Measurements from ENCODE around the gene GMCL2. TPM values are rescaled to one million over a fixed set of nuclear protein-coding genes. Genes with fewer than 3 reads are reported as not detected.

GMCL2 gene, protein sequence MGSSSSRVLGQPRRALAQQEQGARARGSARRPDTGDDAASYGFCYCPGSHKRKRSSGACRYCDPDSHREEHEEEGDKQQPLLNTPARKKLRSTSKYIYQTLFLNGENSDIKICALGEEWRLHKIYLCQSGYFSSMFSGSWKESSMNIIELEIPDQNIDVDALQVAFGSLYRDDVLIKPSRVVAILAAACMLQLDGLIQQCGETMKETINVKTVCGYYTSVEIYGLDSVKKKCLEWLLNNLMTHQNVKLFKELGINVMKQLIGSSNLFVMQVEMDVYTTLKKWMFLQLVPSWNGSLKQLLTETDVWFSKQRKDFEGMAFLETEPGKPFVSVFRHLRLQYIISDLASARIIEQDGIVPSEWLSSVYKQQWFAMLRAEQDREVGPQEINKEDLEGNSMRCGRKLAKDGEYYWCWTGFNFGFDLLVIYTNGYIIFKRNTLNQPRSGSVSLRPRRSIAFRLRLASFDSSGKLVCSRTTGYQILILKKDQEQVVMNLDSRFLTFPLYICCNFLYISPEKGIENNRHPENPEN
- total RNA-seq: not detected in 2 replicates

DNA sequence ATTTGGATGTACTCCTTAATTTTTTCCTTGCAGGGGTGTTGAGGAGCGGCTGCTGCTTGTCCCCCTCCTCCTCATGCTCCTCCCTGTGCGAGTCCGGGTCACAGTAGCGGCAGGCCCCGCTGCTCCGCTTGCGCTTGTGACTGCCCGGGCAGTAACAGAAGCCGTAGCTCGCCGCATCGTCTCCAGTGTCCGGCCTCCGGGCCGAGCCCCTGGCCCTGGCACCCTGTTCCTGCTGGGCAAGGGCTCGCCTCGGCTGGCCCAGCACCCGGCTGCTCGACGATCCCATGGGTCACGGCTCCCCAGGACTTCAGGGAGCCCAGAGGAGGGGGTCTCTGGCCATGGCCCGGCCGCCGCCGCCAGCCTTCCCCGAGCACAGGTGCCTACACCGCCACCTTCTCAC is at the start of gene GMCL2:
GMCL2 (minus strand) TSS at position 358 of the 400 bp plus-strand sequence; CDS start at position 286, 72 bp downstream.

DNA sequence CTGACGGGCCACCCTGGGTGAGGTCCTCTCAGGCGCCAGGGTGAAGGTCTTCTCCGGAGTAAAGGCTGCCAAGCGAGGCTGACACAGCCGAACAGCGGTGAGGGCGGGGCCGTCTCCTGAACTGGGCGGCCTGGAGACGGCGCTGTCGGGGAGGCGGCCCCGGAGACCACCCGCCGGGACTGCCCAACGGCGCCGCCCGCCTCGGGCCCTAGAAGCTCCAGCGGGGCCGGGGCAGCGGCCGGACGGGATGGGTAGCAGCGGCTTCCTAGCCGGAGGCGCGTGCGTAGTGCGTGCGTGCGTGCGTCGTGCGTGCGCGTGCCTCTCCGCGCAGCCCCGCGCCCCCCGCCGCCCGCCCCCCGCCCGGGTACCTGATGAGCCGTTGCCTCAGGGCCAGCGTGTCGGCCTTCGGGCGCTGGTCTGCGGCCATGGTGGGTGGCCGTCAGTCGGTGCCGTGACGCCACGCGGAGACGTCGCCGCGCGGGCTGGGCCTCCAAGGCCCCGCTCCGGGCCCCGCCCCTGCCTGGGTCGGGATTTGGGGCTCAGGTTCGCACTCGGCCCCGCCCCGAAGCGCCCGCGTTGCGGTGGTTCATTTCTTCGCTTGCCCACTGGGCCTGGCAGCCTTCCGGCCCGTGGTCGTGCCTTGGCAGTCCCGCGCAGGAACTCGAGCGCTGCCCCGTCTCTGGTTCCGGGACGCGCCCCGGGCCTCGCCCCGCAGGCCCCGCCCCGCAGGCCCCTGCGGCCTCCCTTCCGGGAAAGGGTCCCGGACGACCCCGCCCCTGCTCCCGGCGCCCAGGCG is 45.2 kb upstream of the GMCL2 start, which contains the start of gene PHYKPL:
PHYKPL (minus strand) TSS at position 679 of the 796 bp plus-strand sequence; CDS start at position 427, 252 bp downstream.

DNA sequence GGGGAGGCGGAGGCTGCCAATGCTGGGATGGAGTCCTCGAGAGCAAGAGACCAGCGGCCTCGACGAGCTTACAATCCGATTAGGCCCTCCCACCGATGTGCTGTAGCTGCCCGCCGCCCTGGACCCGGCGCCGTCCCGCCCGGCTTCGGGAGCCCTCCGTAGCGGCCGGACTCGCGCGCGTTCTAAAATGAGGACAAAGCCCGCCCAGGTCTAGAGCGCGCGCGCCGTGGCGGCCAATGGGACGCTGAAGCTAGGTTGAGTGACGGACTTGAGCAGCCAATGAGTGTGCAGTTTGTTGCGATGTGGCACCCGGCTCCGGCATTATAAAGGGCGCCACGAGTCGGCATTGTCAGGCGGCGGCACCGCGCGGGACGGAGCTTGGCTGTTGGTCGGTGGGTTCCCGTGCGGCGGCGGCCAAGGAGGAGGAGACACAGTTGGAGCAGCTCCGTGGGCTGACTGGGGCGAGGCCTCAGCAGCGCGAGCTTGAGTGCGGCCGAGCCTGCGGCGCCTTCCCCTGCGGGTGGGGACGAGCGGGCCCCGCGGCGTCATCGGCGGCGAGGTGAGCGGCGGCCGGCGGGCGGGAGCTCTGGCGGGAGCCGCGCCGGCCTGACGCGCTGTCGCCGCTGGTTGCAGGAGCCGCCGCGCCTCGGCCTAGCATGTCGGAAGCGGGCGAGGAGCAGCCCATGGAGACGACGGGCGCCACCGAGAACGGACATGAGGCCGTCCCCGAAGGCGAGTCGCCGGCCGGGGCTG is 17.2 kb upstream of the GMCL2 start, which contains the start of gene HNRNPAB:
HNRNPAB (plus strand) TSS at position 352 of the 753 bp plus-strand sequence; CDS start at position 657, 305 bp downstream.

DNA sequence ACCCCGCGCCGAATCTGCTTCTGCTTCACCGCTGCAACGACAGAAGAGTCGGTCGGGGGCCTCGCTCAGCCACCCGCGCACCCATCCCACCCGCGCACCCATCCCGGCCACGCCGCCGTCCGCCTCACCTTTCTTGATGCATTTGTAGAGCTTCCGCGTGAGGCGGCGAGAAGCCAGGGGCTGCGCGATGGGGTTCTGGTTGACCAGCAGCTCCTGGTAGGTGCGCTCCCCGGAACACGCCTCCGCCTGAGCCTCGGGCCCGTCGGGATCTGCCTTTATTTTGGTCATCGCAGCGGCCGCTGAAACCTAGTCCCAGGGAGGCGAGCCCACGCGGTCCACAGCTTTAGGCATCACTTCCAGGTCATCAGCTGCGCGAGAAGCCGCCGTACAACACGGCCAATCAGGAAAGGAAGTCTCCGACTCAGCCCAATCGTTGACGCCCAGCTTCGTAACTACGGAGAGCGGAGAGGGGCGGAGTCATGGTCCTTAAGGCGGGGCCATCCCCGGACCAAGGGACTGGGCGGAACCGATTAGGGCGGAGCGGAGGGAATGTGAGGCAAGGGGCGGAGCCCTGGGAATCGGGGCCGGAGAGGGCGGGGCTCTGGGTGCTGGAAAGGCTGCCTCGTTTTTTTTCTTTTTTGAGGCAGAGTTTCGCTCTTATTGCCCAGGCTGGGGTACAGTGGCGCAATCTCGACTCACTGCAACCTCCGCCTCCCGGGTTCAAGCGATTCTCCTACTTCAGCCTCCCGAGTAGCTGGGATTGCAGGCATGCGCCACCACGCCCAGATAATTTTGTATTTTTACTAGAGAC is 33.4 kb downstream of the GMCL2 start, which contains the start of gene NHP2:
NHP2 (minus strand) TSS at position 356 of the 811 bp plus-strand sequence; CDS start at position 288, 68 bp downstream.

Other genes starting within 250 kb of the GMCL2 start
- gene PROP1, start 191.1 kb downstream of the GMCL2 start, total RNA-seq: not detected in 2 replicates
- gene N4BP3, start 73.8 kb downstream of the GMCL2 start, total RNA-seq: 1.6 and 1.8 TPM in 2 replicates
- 14.3 and 22.5 TPM in 2 replicates for gene RMND5B, start 56.4 kb downstream of the GMCL2 start, total RNA-seq
- 44.6 and 79.6 TPM in 2 replicates for gene NHP2, start 33.5 kb downstream of the GMCL2 start, total RNA-seq
- gene HNRNPAB, start 17.2 kb upstream of the GMCL2 start, total RNA-seq: 13.9 and 23.0 TPM in 2 replicates
- gene PHYKPL, start 45.4 kb upstream of the GMCL2 start, total RNA-seq: 35.6 and 61.0 TPM in 2 replicates

Measured in bronchial smooth muscle cell (primary cell).